ENCODE data around the gene SYNJ2BP. TPM values are rescaled to one million over a fixed set of nuclear protein-coding genes. Genes with fewer than 3 reads are reported as not detected.

The SYNJ2BP gene
- total RNA-seq, 1 donor from 2014 or later, result 23.8 TPM

- no peak for TF ChIP-seq CTCF (IDR thresholded peaks at IDR 0.05; ENCODE audit: insufficient read depth, low read length, poor library complexity, severe bottlenecking)
- H3K27me3 ChIP-seq (ENCODE audit: control insufficient read depth, insufficient read depth, low read length), result no peaks in the 10 kb centered on the region
Observed at GRCh38 chr14:70397746-70398145, 19.1 kb downstream of the SYNJ2BP start.

GRCh38 chr14:70394674-70395306 is 22.1 kb downstream of the SYNJ2BP start:
- no peak for TF ChIP-seq CTCF (IDR thresholded peaks at IDR 0.05; ENCODE audit: insufficient read depth, low read length, poor library complexity, severe bottlenecking)
- H3K27me3 ChIP-seq (ENCODE audit: control insufficient read depth, insufficient read depth, low read length), result no peaks in the 10 kb centered on the region
- no peak for DNase-seq (ENCODE audit: low read depth)
- H3K4me3 ChIP-seq (ENCODE audit: low read depth, low read length), result no peak overlapping the region
- no peaks in the 10 kb centered on the region for H3K36me3 ChIP-seq (ENCODE audit: control insufficient read depth, insufficient read depth, low read length)

More at GRCh38 chr14:70397746-70398145, 19.1 kb downstream of the SYNJ2BP start:
- Histone ChIP-seq H3K4me3 (ENCODE audit: low read depth, low read length) (no peak overlapping the region), H3K36me3 (ENCODE audit: control insufficient read depth, insufficient read depth, low read length) (no peaks in the 10 kb centered on the region)
- no peak for DNase-seq (ENCODE audit: low read depth)

- Histone ChIP-seq H3K36me3 (ENCODE audit: control insufficient read depth, insufficient read depth, low read length) (no peaks in the 10 kb centered on the region), H3K27me3 (ENCODE audit: control insufficient read depth, insufficient read depth, low read length) (no peaks in the 10 kb centered on the region), H3K4me3 (ENCODE audit: low read depth, low read length) (no peak overlapping the region)
- DNase-seq (ENCODE audit: low read depth), result no peak
- TF ChIP-seq CTCF (IDR thresholded peaks at IDR 0.05; ENCODE audit: insufficient read depth, low read length, poor library complexity, severe bottlenecking), result no peak
Observed at GRCh38 chr14:70392676-70393075, 24.2 kb downstream of the SYNJ2BP start.

GRCh38 chr14:70391493-70392391 is 25.1 kb downstream of the SYNJ2BP start:
- no peak for DNase-seq (ENCODE audit: low read depth)
- Histone ChIP-seq H3K27me3 (ENCODE audit: control insufficient read depth, insufficient read depth, low read length) (no peaks in the 10 kb centered on the region), H3K36me3 (ENCODE audit: control insufficient read depth, insufficient read depth, low read length) (no peaks in the 10 kb centered on the region), H3K4me3 (ENCODE audit: low read depth, low read length) (no peak overlapping the region)
- no peak for TF ChIP-seq CTCF (IDR thresholded peaks at IDR 0.05; ENCODE audit: insufficient read depth, low read length, poor library complexity, severe bottlenecking)

- Histone ChIP-seq H3K4me3 (ENCODE audit: low read depth, low read length) (no peak overlapping the region), H3K36me3 (ENCODE audit: control insufficient read depth, insufficient read depth, low read length) (no peaks in the 10 kb centered on the region), H3K27me3 (ENCODE audit: control insufficient read depth, insufficient read depth, low read length) (no peaks in the 10 kb centered on the region)
- no peak for DNase-seq (ENCODE audit: low read depth)
- TF ChIP-seq CTCF (IDR thresholded peaks at IDR 0.05; ENCODE audit: insufficient read depth, low read length, poor library complexity, severe bottlenecking), result no peak
Observed at GRCh38 chr14:70382536-70382935, 34.4 kb downstream of the SYNJ2BP start.

Measured in kidney epithelial cell (primary cell).